Measurements from ENCODE around the gene ADORA2A. TPM values are rescaled to one million over a fixed set of nuclear protein-coding genes. Genes with fewer than 3 reads are reported as not detected.

ADORA2A gene
- total RNA-seq, 1 donor from 2014 or later, result not detected

- H3K4me3 ChIP-seq (ENCODE audit: low read depth, low read length), result no peak overlapping the region
- TF ChIP-seq, protein P1, sequence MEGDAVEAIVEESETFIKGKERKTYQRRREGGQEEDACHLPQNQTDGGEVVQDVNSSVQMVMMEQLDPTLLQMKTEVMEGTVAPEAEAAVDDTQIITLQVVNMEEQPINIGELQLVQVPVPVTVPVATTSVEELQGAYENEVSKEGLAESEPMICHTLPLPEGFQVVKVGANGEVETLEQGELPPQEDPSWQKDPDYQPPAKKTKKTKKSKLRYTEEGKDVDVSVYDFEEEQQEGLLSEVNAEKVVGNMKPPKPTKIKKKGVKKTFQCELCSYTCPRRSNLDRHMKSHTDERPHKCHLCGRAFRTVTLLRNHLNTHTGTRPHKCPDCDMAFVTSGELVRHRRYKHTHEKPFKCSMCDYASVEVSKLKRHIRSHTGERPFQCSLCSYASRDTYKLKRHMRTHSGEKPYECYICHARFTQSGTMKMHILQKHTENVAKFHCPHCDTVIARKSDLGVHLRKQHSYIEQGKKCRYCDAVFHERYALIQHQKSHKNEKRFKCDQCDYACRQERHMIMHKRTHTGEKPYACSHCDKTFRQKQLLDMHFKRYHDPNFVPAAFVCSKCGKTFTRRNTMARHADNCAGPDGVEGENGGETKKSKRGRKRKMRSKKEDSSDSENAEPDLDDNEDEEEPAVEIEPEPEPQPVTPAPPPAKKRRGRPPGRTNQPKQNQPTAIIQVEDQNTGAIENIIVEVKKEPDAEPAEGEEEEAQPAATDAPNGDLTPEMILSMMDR (conservative IDR thresholded peaks at IDR 0.05; ENCODE audit: low read depth, low read length), result no peak
- DNase-seq (ENCODE audit: low read depth), result no peak
These were observed 10.2 kb upstream of the ADORA2A start for GRCh38 chr22:24417200-24417599.

GRCh38 chr22:24417901-24418641 is 9.3 kb upstream of the ADORA2A start:
- TF ChIP-seq, protein P1 (conservative IDR thresholded peaks at IDR 0.05; ENCODE audit: low read depth, low read length), result no peak
- H3K4me3 ChIP-seq (ENCODE audit: low read depth, low read length), result no peak overlapping the region
- DNase-seq (ENCODE audit: low read depth), result no peak

DNA sequence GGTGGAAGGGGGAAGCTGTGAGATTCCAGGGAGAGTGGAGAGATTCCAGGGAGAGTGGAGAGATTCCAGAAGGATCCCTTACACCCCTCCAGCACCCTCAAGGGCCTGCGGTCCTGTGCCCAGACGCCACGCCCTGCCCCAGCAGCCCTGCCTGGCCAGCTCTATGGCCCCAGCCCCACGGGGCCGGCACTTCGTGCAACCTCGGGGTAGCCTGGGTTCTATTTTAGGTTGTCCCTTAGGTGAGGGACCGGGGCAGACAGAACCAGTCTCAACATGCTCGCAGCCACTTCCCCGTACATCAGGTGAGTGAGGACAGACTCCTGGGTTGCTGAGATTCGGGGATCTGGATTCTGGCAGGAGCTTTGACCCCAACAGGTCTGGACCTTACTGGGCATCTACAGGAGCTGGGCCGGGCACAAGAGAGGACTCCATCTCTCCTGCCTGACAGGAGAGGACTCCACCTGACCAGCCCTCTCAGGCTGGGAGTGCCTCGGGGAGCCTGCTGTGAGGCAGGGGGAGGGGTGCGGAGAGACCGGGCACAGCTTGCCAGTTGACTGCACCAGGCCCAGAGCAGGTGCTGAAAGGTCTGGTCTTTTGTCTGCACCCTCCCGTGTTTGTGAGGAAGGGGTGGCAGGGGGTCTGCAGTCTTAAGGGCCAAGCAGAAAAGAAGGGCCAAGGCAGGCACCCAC is 8.5 kb upstream of the ADORA2A start:
- TF ChIP-seq, protein P1 (conservative IDR thresholded peaks at IDR 0.05; ENCODE audit: low read depth, low read length), result no peak
- no peak overlapping the region for H3K4me3 ChIP-seq (ENCODE audit: low read depth, low read length)
- no peak for DNase-seq (ENCODE audit: low read depth)

GRCh38 chr22:24419475-24419850 is 7.9 kb upstream of the ADORA2A start:
- no peak overlapping the region for H3K4me3 ChIP-seq (ENCODE audit: low read depth, low read length)
- TF ChIP-seq, protein P1 (conservative IDR thresholded peaks at IDR 0.05; ENCODE audit: low read depth, low read length), result no peak
- no peak for DNase-seq (ENCODE audit: low read depth)

DNA sequence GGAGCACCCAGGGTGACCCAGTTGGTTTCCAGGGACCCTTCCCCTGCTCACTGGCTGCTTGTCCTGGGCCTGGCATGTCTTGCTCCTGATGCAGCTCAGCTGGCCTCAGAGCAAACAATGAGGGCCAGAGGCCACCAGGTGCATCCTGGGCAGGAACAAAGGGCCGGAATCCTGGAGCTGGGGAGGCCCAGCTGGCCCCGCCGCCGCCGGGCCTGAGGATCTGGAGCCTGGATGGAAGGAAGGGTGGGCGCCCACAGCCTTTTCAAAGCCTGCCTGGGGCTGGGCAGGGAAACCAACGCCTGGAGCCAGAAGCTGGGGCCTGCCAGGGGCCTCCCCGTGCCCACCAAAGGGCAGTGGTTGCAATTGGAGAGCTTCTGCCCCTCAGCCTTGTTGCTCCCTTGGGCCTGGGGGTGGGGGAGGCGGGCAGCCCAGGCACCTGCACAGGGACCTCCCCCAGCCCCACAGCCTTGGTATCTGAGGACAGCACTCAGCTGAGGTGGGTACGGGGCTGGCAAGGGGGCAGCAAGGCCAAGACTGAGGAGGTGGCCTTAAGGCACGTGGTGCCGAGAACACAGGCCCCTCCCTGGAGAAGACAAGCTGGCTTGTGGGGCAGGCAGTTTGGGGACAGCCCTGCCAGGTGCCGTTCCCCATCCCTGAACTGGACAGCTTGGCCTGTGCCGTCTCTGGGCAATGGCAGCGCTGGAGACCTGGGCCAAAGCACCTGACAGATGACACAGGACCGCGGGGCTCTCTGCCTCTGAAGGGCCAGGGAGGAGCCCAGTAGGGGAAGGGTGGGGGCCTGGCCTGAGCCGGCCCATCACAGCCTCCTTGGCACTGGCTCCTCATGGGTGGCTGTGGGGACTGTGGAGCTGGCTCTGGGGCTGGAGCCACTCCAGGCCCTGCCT is 7.1 kb upstream of the ADORA2A start:
- TF ChIP-seq, protein P1 (conservative IDR thresholded peaks at IDR 0.05; ENCODE audit: low read depth, low read length), result no peak
- no peak overlapping the region for H3K4me3 ChIP-seq (ENCODE audit: low read depth, low read length)
- no peak for DNase-seq (ENCODE audit: low read depth)

DNA sequence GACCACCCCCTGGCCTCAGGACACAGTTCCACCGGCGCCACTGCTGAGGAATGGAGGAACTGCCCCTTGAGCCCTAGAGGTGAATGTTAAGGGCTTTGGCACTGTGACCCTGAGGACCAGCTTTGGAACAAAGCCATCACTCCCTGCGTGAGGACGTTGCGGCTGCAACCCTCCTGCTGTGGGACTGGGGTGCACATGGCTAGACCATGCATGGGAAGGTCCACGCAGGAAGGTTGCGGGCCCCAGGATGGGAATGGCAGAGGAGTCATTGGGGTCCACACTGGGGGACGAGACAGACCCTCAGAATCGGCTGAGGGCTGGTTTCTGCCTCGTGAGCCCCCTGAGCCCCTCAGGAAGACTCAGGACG is 6.4 kb upstream of the ADORA2A start:
- H3K4me3 ChIP-seq (ENCODE audit: low read depth, low read length), result no peak overlapping the region
- TF ChIP-seq, protein P1 (conservative IDR thresholded peaks at IDR 0.05; ENCODE audit: low read depth, low read length), result no peak
- DNase-seq (ENCODE audit: low read depth), result no peak
